ENCODE measurements around the gene KRT76.

KRT76 gene

GRCh38 chr12:52818388-52818787, 41.2 kb upstream of the KRT76 start:
- ChIA-PET CTCF (interaction anchor here (1.1 kb wide), 1 partner anchor 66 kb away, joined by 3 read pairs; no protein-coding TSS in a partner anchor), POLR2A (no interaction called here)
- no peak overlapping the region for H3K4me3 ChIP-seq (ENCODE audit: low read depth, low read length)
- DNase-seq (ENCODE audit: low read depth, low spot score): no peak
- TF ChIP-seq CTCF (IDR thresholded peaks at IDR 0.05; ENCODE audit: insufficient read depth, low read length, missing control alignments): no peak

GRCh38 chr12:52817699-52818238, 40.6 kb upstream of the KRT76 start:
- TF ChIP-seq CTCF (IDR thresholded peaks at IDR 0.05; ENCODE audit: insufficient read depth, low read length, missing control alignments): no peak
- CTCF ChIA-PET: interaction anchor here (1.1 kb wide), 1 partner anchor 67 kb away, joined by 3 read pairs; no protein-coding TSS in a partner anchor
- DNase-seq (ENCODE audit: low read depth, low spot score): no peak
- POLR2A ChIA-PET: no interaction called here
- H3K4me3 ChIP-seq (ENCODE audit: low read depth, low read length): no peak overlapping the region

DNA sequence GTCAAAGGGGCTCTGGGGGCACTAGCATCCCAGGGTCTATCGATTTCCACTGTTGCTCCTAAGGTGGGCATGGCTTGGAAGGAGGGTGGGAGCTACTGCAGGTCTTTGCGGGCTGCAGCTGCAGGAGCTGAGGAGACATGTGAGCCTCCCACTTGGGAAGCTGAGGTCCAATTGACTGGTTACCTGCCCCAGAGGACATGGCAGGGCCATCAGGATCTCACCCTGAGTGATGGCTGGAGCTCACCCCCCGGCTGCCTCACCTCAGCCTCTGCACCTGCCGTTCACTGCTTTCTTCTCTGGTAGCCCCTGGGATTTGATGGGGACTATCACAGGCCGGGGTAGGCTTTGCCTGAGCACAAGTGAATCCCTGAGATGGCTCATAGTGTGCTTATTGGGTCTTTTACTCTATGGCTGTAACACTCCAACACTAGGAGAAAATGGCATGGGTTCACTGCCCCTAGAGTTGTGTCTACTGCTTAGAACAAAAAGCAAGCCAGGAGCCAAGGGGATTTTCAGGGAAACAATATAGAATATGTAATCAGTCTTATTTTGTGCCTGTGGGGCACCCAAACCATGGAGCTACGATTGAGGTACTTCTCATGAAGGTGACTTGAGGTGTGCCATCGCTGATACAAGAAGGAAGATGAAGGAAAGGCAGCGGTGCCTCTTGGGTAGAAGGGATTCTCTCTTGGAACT, 40.0 kb upstream of the KRT76 start:
- no peak for TF ChIP-seq CTCF (IDR thresholded peaks at IDR 0.05; ENCODE audit: insufficient read depth, low read length, missing control alignments)
- ChIA-PET POLR2A (no interaction called here), CTCF (interaction anchor here (1.1 kb wide), 1 partner anchor 68 kb away, joined by 3 read pairs; no protein-coding TSS in a partner anchor)
- H3K4me3 ChIP-seq (ENCODE audit: low read depth, low read length): no peak overlapping the region
- DNase-seq (ENCODE audit: low read depth, low spot score): no peak

DNA sequence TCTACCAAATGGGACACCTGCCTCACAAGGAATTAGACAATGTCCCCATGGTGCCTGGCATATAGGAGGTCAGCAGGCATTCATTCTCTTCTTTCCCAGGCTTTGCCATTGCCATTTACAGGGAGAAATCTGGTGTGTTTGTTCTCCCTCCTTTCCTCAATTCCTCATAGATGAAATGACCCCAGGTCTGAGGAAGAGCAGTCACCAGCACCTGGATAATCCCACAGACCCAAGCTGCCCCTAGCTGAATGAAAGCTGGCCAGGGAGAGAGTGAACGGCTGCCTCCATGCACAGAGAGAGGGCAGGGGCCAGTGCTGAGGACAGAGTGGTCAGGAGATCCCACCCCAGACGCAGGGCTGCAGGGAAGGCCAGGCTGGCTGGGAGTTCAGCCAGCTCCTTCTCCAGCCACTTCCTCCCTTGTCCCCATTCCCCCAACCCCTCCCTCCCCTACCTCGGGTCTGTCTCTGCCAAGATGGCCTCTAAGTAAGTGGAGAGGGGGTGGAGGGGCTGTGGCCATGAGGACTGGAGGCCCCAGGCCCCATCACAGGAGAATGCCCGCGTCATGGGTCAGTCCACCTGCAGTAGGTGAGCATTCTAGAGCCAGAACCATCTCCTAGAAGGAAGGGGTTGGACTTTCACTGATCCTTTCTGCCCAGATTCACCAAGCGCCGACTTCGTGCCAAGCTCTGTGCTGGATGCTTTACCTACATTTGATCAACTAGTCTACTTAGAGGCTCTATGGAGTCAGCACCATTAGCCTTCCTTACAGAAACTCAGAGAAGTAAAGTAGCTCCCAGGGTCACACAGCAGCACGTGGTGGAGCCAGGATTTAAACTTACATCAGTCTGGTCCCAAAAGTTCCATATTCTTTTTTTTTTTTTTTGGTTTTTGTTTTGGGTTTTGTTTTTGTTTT, 38.8 kb upstream of the KRT76 start:
- no peak for TF ChIP-seq CTCF (IDR thresholded peaks at IDR 0.05; ENCODE audit: insufficient read depth, low read length, missing control alignments)
- no peak overlapping the region for H3K4me3 ChIP-seq (ENCODE audit: low read depth, low read length)
- ChIA-PET CTCF (no interaction called here), POLR2A (no interaction called here)
- DNase-seq (ENCODE audit: low read depth, low spot score): no peak

GRCh38 chr12:52815161-52815560, 38.0 kb upstream of the KRT76 start:
- CTCF ChIA-PET: no interaction called here
- no peak for TF ChIP-seq CTCF (IDR thresholded peaks at IDR 0.05; ENCODE audit: insufficient read depth, low read length, missing control alignments)

GRCh38 chr12:52814710-52815155, 37.6 kb upstream of the KRT76 start:
- POLR2A ChIA-PET: interaction anchor here (0.7 kb wide), 1 partner anchor 475 kb away, joined by 3 read pairs; no protein-coding TSS in a partner anchor
- no peak overlapping the region for H3K4me3 ChIP-seq (ENCODE audit: low read depth, low read length)
- no peak for DNase-seq (ENCODE audit: low read depth, low spot score)
- CTCF ChIA-PET: no interaction called here
- no peak for TF ChIP-seq CTCF (IDR thresholded peaks at IDR 0.05; ENCODE audit: insufficient read depth, low read length, missing control alignments)

More at GRCh38 chr12:52815161-52815560, 38.0 kb upstream of the KRT76 start:
- no peak overlapping the region for H3K4me3 ChIP-seq (ENCODE audit: low read depth, low read length)
- DNase-seq (ENCODE audit: low read depth, low spot score): no peak
- POLR2A ChIA-PET: interaction anchor here (0.7 kb wide), 1 partner anchor 475 kb away, joined by 3 read pairs; no protein-coding TSS in a partner anchor
